ENCODE measurements around the gene ZG16B. TPM values are rescaled to one million over a fixed set of nuclear protein-coding genes. Genes with fewer than 3 reads are reported as not detected.

ZG16B gene
- total and polyA plus RNA-seq, 2 of the 8 experiments (the other 6 are each of a cell fraction or from before 2014, with no cell fraction given), result 0.11 TPM; not detected in 1

- 89% methylated on average over 34 of the region's 56 CpGs; no CpG with 5 or more reads in 1 of the 2 experiments for WGBS, 2 experiments (ENCODE audit: extremely low coverage in 1 of 2, insufficient coverage in 1 of 2, insufficient read length in 1 of 2, insufficient replicate concordance in 2 of 2, low coverage in 1 of 2, low lambda C conversion rate in 2 of 2, missing lambda C conversion rate in 1 of 2)
- H3K27me3 ChIP-seq (replicated peaks in 1 of 4; ENCODE audit: control insufficient read depth in 3 of 4, extremely low read depth in 1 of 4, insufficient read depth in 3 of 4, low read length in 3 of 4), result peaks cover 0 to 12% (median 3%) of the 10 kb centered on the region in 4 experiments; a peak in 3 of 7 replicates
- no peak for TF ChIP-seq CHD2 (IDR thresholded peaks at IDR 0.05; ENCODE audit: low read length)
- no peak for TF ChIP-seq TBP (IDR thresholded peaks at IDR 0.05; ENCODE audit: low read depth, low read length)
Measured at GRCh38 chr16:2852731-2853507, 22.8 kb downstream of the ZG16B start.

More at GRCh38 chr16:2852731-2853507, 22.8 kb downstream of the ZG16B start:
- Histone ChIP-seq H2AK5ac (ENCODE audit: low read depth, low read length) (no peak overlapping the region), H3K14ac (ENCODE audit: insufficient read length) (no peak overlapping the region), H2BK5ac (ENCODE audit: low read depth, low read length) (no peak overlapping the region), H2BK12ac (ENCODE audit: low read depth, low read length) (no peak overlapping the region), H4K20me1 (replicated peaks in 1 of 2; ENCODE audit: control insufficient read depth in 1 of 2, insufficient read depth in 2 of 2, low read length in 2 of 2) (no peaks in the 10 kb centered on the region), H2BK20ac (ENCODE audit: low read length) (no peak overlapping the region), H3K79me2 (ENCODE audit: control insufficient read depth in 1 of 2, insufficient read depth in 2 of 2, low read length in 2 of 2) (no peaks in the 10 kb centered on the region), H3K79me1 (ENCODE audit: low read depth, low read length) (no peaks in the 10 kb centered on the region), H4K5ac (ENCODE audit: insufficient read length, low read depth, low read length) (no peak overlapping the region), H3K4me2 (ENCODE audit: insufficient read depth in 1 of 2, low read depth in 2 of 2, low read length in 2 of 2) (no peak overlapping the region), H3K18ac (ENCODE audit: extremely low read depth, low read length) (no peak overlapping the region), H3K56ac (replicated peaks; ENCODE audit: insufficient read length, low read depth, low read length) (no peak overlapping the region), H3K23ac (ENCODE audit: insufficient read length) (no peak overlapping the region), H3K4ac (replicated peaks; ENCODE audit: insufficient read length, low read depth, low read length) (no peak overlapping the region), H3K9me3 (ENCODE audit: insufficient read depth in 2 of 2, low read depth in 1 of 2, low read length in 1 of 2) (peaks cover 8 to 15% of the 10 kb centered on the region in 2 experiments), H3K23me2 (ENCODE audit: low read depth, low read length) (peaks cover 6% of the 10 kb centered on the region; the same call in 1 of the 2 replicates), H3K36me3 (ENCODE audit: control insufficient read depth in 2 of 4, insufficient read depth in 4 of 4, low read length in 3 of 4) (peaks cover 0 to 3% (median 0%) of the 10 kb centered on the region in 4 experiments; a peak in 1 of 8 replicates), H3K27ac (ENCODE audit: low read depth, low read length) (no peak overlapping the region), H3K9ac (replicated peaks in 1 of 4; ENCODE audit: extremely low read depth in 1 of 4, low read depth in 3 of 4, low read length in 3 of 4) (no peak overlapping the region), H4K91ac (replicated peaks; ENCODE audit: insufficient read length, low read length) (no peak overlapping the region), H4K8ac (ENCODE audit: extremely low read depth, insufficient read depth, low read length) (no peak overlapping the region), H2BK120ac (replicated peaks; ENCODE audit: low read depth, low read length) (no peak overlapping the region), H2AFZ (ENCODE audit: low read length) (no peak overlapping the region), H3K4me1 (replicated peaks in 1 of 4; ENCODE audit: control insufficient read depth in 3 of 4, insufficient read depth in 4 of 4, low read length in 3 of 4) (peaks cover 0 to 5% (median 0%) of the 10 kb centered on the region in 4 experiments; a peak in 1 of 7 replicates), H2BK15ac (ENCODE audit: low read length) (no peak overlapping the region), H3K4me3 (ENCODE audit: extremely low read depth in 1 of 4, insufficient read depth in 2 of 4, low read depth in 3 of 4, low read length in 4 of 4) (no peak overlapping the region)
- CTCF ChIA-PET (ENCODE audit: partially characterized antibody), result interaction anchor here (1.1 to 7.3 kb wide), 13 partner anchors 9 to 124 kb away, joined by 3 to 74 read pairs (median 7); no protein-coding TSS in a partner anchor
- DNase-seq (ENCODE audit: low read depth in 1 of 2, low spot score in 2 of 2), result no peak
- no peak for FAIRE-seq
- POLR2A ChIA-PET (ENCODE audit: partially characterized antibody), result interaction anchor here (1.1 to 1.3 kb wide), 2 partner anchors 15 kb away, joined by 3 read pairs; no protein-coding TSS in a partner anchor

All from H1 (cell line).